Liver (tissue), 3 donors: ENCODE data around the gene AKAP13.

Experiments used
- ATF3 ChIP-seq: IDR thresholded peaks from 2 replicates; pipeline ENCODE4 v1.6.1; 2016; ENCODE audit warnings: antibody characterized with exemption
- CTCF ChIP-seq: fragments of 150-350 bp; IDR thresholded peaks from 2 replicates; pipeline ENCODE4 v1.5.1; 2017; ENCODE audit warnings: improper control_type of control experiment, low read depth, low read length; ENCODE audit not compliant: missing input control
- EGR1 ChIP-seq, 2 donors: IDR thresholded peaks; 2 replicates each; pipeline ENCODE4 v1.6.1; 2016 to 2018; ENCODE audit warnings: antibody characterized with exemption in 2 of 2, low read depth in 2 of 2
- GABPA ChIP-seq, 2 donors: IDR thresholded peaks in 1 of 2; conservative IDR thresholded peaks in 1 of 2; 2 replicates each; pipeline ENCODE4 v1.6.1; 2016; ENCODE audit warnings: antibody characterized with exemption in 2 of 2, mild to moderate bottlenecking in 1 of 2, moderate library complexity in 1 of 2
- HNF4A ChIP-seq, 2 donors: conservative IDR thresholded peaks; 2 replicates each; pipeline ENCODE4 v1.6.1; 2016; ENCODE audit warnings: antibody characterized with exemption in 2 of 2, mild to moderate bottlenecking in 2 of 2
- NR2F2 ChIP-seq: IDR thresholded peaks from 2 replicates; pipeline ENCODE4 v1.6.1; 2016; ENCODE audit warnings: antibody characterized with exemption
- RAD21 ChIP-seq, 2 donors: IDR thresholded peaks; 2 replicates each; pipeline ENCODE4 v1.6.1; 2016; ENCODE audit warnings: antibody characterized with exemption in 2 of 2, mild to moderate bottlenecking in 2 of 2
- REST ChIP-seq: IDR thresholded peaks from 2 replicates; pipeline ENCODE4 v1.6.1; 2016; ENCODE audit warnings: antibody characterized with exemption, mild to moderate bottlenecking
- TAF1 ChIP-seq: conservative IDR thresholded peaks from 2 replicates; pipeline ENCODE4 v1.6.1; 2016; ENCODE audit warnings: antibody characterized with exemption, mild to moderate bottlenecking
- YY1 ChIP-seq: IDR thresholded peaks from 2 replicates; pipeline ENCODE4 v1.6.1; 2016; ENCODE audit warnings: antibody characterized with exemption, mild to moderate bottlenecking
- ZBTB33 ChIP-seq: IDR thresholded peaks from 2 replicates; pipeline ENCODE4 v1.6.1; 2016; ENCODE audit warnings: antibody characterized with exemption
- TF ChIP-seq, protein P1 (sequence below): IDR thresholded peaks from 2 replicates; pipeline ENCODE4 v1.6.1; 2016; ENCODE audit warnings: antibody characterized with exemption
- donor health status: healthy.
- donor health status: healthy.

- TF ChIP-seq CTCF (no peak), YY1 (no peak), TAF1 (no peak), ATF3 (no peak), REST (no peak), NR2F2 (no peak), GABPA (IDR thresholded peaks at IDR 0.05 in 1 of 2, conservative IDR thresholded peaks at IDR 0.05 in 1 of 2) (no peak), ZBTB33 (no peak), RAD21 (IDR thresholded peaks at IDR 0.05) (no peak), HNF4A (conservative IDR thresholded peaks at IDR 0.05) (no peak), EGR1 (IDR thresholded peaks at IDR 0.05; ENCODE audit: low read depth in 2 of 2) (no peak)
- TF ChIP-seq, protein P1, sequence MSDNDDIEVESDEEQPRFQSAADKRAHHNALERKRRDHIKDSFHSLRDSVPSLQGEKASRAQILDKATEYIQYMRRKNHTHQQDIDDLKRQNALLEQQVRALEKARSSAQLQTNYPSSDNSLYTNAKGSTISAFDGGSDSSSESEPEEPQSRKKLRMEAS = no peak
Observed at GRCh38 chr15:85792102-85792731, 411.8 kb downstream of the AKAP13 start.
